GM06990 (cell line): Measurements from ENCODE around the gene VPS35.

Source experiments
- DNase-seq: peaks from one replicate; pipeline ENCODE4 v3.0.0-alpha.2; 2011; ENCODE audit not compliant: insufficient read length; ENCODE audit errors: extremely low read depth
- H3K27me3 ChIP-seq: replicated peaks from 2 replicates; pipeline ENCODE4 v1.6.0; 2011; ENCODE audit warnings: low read length; ENCODE audit not compliant: control insufficient read depth, insufficient read depth
- H3K36me3 ChIP-seq: 2 replicates; pipeline ENCODE4 v1.5.1; 2011; ENCODE audit warnings: low read length; ENCODE audit not compliant: control insufficient read depth, insufficient read depth
- H3K4me3 ChIP-seq: replicated peaks from 2 replicates; pipeline ENCODE4 v1.5.1; 2011; ENCODE audit warnings: low read depth, mild to moderate bottlenecking, control low read depth, low read length
- TF ChIP-seq, protein P1 (sequence below): IDR thresholded peaks from 2 replicates; pipeline ENCODE4 v1.5.1; 2011; ENCODE audit warnings: low read length, control low read depth, mild to moderate bottlenecking, inconsistent platforms; ENCODE audit not compliant: insufficient read depth, poor library complexity, severe bottlenecking

VPS35 gene

DNA sequence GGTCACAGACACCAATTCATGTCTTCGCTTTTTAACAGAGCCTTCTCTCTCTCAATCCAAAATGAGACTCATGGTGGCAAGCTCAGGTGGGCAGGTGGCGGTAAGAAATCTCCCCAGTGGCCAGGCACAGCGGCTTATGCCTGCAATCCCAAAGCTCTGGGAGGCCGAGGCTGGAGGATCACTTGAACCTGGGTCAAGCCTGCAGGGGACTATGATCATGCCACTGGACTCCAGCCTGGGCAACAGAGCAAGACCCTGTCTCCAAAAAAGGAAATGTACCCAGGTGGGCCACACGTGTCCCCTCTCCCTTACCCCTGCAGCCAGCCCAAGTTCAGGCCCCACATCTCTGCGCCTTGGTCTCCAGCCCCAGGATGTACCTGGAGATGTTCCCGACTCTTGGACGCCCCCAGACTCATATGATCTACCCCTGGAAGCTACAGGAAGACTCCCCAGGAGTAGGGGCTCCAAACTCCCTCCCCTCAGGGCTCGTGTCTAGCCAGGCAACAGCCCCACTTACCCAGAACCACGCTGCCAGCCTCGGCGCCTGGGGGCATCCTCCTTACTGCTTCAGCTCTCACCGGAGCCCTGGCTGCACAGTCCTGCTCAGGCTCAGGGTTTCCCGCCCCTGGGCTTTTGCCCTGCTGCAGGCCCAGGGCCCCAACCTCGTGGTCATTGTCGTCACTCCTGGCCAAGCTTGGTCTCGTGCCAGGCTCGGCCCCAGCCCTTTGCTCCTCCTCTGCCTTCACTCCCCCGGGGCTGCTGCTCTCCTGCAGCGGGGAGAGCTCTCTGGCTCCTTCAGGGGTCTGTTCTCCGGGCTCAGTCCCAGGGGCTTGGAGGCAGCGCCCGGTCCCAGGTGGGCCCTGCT lies 42.9 kb upstream of the VPS35 start:
- Histone ChIP-seq H3K27me3 (no peaks in the 10 kb centered on the region), H3K36me3 (no peaks in the 10 kb centered on the region), H3K4me3 (no peak overlapping the region)
- no peak for DNase-seq
- TF ChIP-seq, protein P1, sequence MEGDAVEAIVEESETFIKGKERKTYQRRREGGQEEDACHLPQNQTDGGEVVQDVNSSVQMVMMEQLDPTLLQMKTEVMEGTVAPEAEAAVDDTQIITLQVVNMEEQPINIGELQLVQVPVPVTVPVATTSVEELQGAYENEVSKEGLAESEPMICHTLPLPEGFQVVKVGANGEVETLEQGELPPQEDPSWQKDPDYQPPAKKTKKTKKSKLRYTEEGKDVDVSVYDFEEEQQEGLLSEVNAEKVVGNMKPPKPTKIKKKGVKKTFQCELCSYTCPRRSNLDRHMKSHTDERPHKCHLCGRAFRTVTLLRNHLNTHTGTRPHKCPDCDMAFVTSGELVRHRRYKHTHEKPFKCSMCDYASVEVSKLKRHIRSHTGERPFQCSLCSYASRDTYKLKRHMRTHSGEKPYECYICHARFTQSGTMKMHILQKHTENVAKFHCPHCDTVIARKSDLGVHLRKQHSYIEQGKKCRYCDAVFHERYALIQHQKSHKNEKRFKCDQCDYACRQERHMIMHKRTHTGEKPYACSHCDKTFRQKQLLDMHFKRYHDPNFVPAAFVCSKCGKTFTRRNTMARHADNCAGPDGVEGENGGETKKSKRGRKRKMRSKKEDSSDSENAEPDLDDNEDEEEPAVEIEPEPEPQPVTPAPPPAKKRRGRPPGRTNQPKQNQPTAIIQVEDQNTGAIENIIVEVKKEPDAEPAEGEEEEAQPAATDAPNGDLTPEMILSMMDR: no peak

DNA sequence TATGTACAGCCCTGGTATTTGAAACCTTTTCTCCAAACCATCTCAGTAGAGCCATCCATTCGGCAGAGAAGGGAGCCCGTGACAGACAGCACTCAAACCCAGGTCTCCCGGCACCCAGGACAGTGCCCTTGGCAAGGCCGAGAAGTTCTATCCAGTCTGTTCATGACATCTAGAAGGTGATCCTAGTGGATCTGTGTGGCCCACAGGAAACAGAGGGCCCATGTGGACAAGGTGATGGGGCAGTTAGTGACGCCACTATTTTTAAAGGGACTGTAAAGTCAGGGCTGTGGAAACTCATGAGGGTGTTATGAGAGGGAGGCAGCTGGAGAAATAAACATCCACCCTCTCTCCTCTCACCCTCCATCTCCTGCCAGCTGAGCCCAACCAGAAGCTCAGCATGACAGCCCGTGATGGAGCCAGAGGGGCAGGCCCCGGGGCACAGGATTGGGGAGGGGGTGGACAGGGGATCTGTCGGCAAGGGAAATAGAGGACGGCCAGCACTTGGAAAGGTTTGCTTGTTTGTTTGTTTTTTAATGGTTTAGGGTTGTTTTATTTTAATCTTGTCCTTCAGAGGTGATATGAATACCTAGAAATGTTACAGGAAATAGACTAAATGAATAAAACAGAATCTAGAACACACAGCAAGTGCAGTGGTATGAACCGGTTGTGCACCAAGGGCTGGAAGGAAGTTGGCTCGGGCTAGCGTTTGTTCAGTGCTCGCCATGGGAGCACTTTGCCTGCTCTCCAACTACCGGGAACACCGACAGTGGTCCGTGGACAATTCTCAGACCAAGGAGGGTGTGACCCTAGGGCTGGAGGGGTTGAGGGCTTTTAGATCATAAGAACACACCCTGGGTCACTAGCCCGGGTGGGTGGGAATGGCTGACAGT lies 42.1 kb upstream of the VPS35 start:
- TF ChIP-seq, protein P1: no peak
- no peaks in the 10 kb centered on the region for H3K36me3 ChIP-seq
- no peak for DNase-seq

DNA sequence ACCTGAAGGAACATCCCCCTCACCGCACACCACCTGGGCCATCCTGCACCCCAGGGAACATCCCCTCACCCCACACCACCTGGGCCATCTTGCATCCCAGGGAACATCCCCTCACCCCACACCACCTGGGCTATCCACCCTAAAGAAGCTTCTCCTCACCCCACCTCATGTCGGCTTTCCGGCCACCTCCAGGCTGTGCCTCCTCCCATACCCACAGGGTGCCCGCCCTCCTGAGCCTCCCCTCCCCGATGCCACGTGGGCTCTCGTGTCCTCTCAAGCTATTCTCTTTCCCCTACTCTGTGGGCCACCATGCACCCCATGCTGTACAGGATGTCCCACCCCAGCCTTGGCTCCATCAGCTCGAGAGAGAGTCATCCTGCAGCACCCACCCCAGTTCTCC lies 41.1 kb upstream of the VPS35 start:
- Histone ChIP-seq H3K27me3 (no peaks in the 10 kb centered on the region), H3K36me3 (no peaks in the 10 kb centered on the region), H3K4me3 (no peak overlapping the region)
- no peak for DNase-seq
- TF ChIP-seq, protein P1: no peak

More for the DNA sequence above, 42.1 kb upstream of the VPS35 start:
- no peak overlapping the region for H3K4me3 ChIP-seq
- no peaks in the 10 kb centered on the region for H3K27me3 ChIP-seq

DNA sequence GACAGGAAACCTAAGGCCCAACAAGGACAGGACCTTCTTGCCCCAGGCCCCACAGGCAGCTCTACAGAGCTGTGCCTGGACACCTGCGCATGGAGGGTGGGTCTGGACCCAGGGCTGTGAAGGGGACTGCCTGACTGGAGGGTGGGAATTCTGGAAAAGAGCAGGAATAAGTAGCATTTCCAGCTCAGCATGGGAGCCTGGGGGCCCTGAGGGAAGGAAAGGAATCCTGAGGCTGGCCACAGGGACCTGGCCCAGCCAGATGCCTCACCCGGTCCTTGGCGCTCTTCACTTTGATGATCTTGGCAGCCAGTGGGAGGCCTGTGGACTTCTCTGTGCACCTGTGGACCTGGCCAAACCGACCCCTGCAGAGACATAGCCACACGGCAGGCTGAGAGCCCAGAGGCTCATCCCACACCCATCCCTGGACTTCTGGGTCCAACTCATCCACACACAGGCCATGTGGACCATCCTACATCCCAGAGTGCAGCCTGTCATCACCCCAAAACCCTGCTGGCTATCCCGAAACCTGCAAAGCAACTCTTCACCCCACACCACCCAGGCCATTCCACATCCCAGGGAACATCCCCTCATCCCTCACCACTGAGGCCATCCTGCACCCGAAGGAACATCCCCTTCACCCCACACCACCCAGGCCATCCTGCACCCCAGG lies 40.5 kb upstream of the VPS35 start:
- Histone ChIP-seq H3K4me3 (no peak overlapping the region), H3K27me3 (no peaks in the 10 kb centered on the region), H3K36me3 (no peaks in the 10 kb centered on the region)
- DNase-seq: no peak
- TF ChIP-seq, protein P1: no peak

- DNase-seq: no peak
- no peak overlapping the region for H3K4me3 ChIP-seq
Observed at GRCh38 chr16:46728806-46729205, 39.8 kb upstream of the VPS35 start.

More at GRCh38 chr16:46728806-46729205, 39.8 kb upstream of the VPS35 start:
- TF ChIP-seq, protein P1: no peak
- Histone ChIP-seq H3K27me3 (no peaks in the 10 kb centered on the region), H3K36me3 (no peaks in the 10 kb centered on the region)
